GM18873 (cell line): Measurements from ENCODE around the gene MS4A10.
"Not testable (repeated sequence)": the region's sequence is repeated elsewhere in the genome, so short reads cannot be mapped to it uniquely, and the experiment has no call there.

Source experiments
- ATAC-seq: cut with Tn5 transposase; IDR thresholded peaks from one replicate; pipeline ENCODE4 v1.9.1; 2021; ENCODE audit warnings: mild to moderate bottlenecking, moderate library complexity, moderate number of reproducible peaks; ENCODE audit not compliant: unreplicated experiment, low FRiP score

The MS4A10 gene

DNA sequence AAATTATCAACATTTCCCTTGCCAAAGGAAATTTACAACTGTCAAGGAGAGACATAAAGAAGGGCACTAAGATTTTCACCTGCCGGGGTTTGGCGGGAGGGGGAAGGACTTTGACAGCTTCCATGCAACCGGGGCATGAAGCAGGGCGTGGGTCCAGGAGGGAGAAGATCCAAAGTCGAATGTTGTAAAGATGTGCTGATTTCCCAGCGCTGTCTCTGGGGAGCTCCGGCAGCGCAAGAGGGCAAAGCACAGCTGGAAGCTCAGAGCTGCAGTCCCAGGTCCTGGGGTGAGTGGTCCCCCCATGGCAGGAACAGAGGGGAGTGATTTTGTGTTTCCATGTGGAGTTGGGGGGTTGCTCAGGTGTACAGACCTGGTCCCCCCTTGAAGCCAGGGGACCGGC is at the start of gene MS4A10:
TSS of gene MS4A10 (plus strand) at position 198 of the 400 bp plus-strand sequence. CDS start 5,003 bp downstream, outside the sequence.
- no peak for ATAC-seq

DNA sequence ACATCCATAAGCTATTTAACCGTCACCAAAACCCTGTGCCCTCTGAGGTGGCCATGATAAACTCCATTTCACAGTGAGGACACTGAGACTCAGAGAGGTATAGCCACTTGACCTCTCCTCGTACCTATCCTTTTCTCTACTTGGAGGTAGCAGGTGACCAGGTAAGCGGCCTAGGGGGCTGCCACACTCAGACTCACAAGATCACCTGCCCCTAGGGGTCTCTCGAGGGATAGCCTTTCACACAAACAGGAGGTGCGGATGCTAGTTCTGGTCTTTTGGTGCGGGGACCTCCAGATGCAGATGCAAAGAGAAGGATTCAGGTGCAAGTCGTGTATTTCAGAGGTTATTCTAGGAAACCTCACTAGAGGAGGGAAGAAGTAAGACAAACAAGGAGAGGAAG is 46.0 kb upstream of the MS4A10 start:
- no peak for ATAC-seq

DNA sequence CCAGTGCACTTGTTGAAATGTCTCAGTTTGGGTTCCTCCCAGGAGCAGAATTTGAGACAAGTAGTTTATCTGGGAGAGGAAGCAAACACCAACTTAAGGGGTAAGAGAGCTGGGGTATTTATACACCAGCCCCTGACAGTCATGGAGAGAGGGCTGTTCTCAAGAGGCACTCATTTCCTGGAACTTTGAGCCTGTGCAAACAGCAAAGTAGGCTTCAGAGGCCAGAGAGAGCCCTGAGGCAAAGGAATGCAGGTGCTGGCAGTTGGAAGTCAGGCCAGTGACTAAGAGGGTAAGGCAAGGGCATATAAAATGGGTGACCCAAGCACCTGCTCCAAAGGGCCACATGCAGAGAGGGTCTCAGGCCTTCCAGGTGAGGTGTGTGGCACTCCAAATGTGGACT is 44.6 kb upstream of the MS4A10 start:
- no peak for ATAC-seq

DNA sequence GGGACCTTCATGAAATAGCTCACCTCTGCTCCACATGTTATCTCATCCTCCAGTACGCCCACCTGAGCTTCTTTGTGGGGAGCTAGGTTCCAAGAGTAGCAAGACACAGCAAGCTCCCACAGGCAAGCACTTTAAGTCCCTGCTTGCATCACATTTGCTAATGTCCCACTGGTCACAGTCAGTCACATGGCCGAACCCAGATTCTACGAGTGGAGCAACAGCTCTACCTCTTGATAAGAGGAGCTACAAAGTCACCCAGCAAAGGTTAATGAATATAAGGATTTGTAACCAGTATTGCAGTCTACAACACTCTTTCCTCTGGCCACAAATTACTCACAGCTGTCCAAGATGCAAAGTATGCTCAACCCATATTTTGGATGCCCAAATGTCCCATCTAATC is 43.7 kb upstream of the MS4A10 start:
- ATAC-seq, result no peak

DNA sequence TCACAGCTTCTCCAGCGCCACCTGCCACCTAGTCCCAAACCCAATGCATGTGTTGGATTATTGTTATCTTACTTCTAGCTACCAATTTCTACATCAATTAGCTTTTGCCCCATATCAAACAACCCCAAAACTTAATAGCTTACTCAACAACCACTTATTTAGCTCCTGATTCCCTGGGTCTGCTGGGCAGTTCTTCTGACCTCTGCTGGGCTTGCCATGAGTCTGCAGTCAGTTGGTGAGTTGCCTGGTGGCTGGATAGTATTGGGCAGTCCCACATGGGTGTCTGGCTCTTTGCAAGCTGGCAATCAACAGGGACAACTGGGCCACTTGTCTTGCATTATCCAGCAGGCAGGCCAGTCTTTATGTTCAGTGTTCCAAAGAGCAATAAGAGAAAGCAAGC is 42.1 kb upstream of the MS4A10 start:
- no peak for ATAC-seq

DNA sequence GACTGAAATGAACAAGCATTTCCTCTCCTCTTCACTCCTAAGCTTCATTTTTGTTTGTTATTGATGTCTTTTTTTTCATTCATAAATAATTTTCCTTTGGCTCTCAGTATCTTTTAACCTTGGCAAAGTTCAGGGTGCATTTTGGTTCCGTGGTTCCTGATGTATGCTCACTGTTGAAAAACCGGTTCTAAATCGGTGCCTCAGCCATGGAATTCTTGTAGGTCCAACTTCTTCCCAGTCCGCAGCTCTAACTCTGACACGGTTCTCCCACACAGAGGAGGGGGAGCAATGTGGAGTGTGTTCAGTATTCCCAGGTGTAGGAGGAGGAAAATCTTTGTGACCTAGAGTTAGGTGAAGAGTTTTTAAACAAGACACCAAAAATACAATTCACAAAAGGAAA is 41.0 kb upstream of the MS4A10 start:
- no peak for ATAC-seq

DNA sequence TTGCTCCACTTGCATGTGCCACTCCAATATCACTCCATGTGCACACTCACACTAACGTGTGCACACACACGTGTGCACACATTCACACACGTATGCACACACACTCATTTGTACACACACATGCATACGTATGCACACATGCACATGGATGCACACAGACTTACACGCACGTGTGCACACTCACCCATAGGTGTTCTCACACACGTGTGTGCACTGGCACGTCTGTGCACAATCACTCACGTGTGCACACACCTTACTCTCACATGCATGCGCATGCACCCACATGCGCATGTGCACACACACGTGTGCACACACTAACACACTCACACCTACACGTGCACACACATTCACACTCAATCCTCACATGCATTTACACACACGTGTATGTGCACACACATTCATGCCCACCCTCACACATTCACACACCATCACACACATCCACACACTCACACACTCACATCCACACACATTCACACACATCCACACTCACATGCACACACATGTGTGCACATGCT is 37.7 kb upstream of the MS4A10 start:
- no peak for ATAC-seq

DNA sequence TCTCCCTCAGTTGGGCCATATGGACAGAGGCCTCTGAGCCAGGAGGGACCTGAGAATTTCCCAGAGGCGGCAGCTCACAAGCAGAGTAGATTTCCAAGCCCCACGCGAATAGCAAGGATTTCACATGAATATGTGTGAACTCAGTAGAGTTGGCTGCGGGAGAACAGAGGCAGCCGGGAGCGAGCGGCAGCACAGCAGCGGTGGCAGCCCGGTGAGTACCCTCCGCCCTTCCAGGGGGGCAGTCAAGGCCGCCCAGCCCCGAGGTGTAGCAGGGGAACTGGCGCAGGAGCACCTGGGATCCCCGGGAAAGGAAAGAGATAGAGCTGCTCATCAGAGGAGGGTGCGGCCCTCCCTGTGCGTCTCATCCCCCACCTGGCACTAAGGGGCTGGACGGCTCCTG is 36.9 kb upstream of the MS4A10 start:
- no peak for ATAC-seq

DNA sequence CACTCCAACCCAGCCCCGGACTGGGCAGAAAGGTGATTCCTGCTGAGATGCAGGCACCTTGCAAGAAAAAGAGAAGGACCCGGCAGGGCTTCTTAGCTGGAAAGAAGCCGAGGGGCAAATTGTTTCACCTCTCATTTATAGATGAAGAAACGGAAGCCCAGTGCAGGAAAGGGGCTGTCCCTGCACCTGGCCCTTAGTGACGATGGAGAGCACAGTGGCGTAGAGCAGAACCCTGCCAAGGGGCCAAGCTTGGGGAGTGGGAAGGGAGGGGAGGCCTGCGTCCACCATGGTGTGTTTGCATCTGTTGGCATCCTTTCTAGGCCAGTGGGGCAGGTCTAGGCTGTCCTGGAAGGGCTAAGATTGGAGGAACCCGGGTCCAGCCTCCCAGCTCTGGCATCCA is 36.3 kb upstream of the MS4A10 start:
- no peak for ATAC-seq

DNA sequence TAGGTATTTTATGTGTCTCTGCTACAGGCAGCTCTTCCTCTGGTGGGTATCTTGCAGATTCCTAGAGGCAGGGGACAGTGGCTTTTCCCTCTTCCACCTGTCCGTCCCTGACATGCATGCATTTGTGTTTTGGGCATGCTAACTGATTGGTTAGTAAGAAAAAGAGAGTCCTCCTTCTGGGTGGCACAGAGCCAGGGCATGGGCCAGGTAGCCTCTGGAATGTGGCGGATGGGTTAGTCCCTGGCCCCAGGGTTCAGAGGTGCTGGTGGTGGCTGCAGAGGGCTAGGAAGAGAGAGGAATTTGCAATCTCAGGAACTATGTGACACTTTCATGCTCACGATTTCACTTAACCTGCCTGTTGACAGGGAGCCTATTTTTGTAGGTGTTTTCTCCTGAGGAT is 34.2 kb upstream of the MS4A10 start:
- ATAC-seq, result no peak

DNA sequence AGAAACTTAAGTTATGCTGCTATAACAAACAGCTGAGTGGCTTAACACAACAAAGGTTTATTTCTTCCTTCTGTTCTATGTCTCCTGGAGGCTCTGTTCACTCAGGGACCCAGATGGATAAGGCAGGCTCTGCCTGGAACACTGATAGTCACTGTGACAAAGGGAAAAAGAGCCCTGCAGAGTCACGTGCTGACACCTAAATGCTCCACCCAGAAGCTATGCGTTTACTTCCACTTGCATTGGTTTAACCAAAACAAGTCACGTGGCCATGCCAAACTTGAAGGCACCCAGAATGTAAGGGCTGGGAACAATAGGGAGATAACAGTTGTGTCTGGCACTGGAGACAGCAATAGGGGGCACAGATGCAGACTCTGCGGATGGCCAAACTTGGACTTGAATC is 31.8 kb upstream of the MS4A10 start:
- ATAC-seq, result no peak

DNA sequence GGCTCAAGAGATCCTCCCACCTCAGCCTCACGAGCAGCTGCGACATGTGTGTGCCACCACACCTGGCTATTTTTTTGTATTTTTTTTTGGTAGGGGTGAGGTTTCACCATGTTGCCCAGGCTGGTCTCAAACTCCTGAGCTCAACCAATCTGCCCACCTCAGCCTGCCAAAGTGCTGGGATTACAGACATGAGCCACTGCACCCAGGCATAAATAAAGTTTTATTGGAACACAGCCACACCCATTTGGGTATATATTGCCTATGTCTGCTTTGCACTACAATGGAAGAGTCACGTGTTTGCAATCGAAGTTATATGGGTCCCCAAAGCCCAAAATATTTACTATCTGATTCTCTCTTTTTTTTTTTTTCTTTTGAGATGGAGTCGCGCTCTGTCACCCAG is 30.2 kb upstream of the MS4A10 start:
- ATAC-seq, result no peak

DNA sequence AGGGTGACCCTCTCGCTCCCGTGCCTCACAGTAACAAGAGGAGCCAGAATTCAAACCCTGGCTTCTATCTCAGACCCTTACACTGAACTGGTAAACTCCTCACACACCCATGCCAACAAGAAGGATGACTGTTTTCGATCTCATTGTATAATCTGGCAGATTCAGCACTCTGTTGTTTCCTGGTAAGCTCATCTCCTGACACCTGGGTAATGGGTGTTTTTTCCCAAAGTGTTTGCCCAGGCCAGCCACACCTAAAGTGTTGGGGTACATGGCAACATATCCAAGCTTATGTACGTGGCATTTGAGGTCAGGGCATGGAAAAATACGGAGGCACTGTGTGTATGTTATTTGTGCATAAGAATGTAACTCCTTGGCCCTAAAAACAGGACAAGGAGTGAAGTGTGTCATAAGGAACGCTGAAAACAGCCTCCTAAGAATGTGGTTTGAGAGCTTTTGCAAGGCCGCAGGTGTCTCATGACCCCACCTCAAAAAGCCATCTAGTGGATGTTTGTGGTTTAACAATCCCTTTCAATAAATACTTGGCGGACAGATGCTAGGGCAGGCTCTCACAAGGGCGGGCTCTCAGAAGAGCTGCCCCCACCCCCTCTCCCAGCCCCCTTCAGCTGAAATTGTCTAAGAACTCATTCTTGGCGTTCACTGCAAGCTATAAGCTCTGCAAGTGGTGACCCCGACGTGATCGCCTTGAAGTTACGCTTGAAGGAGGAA is 28.7 kb upstream of the MS4A10 start, which contains the start of gene MS4A15:
TSS of gene MS4A15 (plus strand) at position 561 of the 726 bp plus-strand sequence. CDS start 6,867 bp downstream, outside the sequence.
- no peak for ATAC-seq

DNA sequence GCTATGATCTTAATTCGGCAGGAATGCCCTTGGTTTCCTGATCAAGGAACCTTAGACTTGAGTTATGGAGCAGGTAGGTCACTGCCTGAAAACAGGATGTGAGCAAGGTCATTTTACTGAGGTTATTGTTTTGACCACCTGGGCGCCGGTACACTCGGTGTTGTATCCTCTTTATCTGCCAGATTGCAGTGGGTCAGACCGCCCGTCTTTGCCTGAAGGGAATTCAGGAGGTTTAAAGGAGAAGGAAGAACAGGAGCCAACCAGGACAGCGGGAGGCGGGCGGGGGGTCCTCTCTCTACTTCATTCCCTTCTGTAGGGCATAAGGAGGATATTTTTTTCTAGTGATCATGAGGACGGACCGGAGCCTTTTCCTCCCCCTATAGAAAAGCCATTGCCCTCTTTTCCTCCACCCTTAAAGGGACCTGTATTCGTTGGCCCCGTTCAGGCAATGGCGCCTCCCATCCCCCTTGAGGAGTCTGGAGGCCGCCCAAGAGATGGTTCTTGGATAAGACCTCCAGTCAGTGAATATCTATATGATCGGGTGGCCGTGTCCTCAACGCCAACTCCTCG is 27.8 kb upstream of the MS4A10 start:
- no peak for ATAC-seq

DNA sequence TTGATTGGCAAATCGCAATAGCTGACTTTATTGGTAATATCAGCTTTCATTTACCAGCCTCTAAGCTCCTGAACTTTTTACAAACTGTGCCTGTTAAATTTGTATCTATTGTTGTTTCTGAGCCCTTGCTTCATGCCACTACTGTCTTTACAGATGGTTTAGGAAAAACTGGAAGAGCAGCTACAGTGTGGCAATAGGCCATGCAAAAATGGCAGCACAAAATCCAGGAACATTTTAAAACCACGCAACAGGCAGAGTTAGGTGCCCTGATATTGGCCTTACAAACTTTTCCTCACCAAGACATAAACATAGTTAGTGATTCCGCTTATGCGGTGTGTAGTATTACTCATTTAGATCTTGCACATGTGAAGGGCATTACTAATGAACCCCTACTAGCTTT is 26.5 kb upstream of the MS4A10 start:
- ATAC-seq, result not testable (repeated sequence)

DNA sequence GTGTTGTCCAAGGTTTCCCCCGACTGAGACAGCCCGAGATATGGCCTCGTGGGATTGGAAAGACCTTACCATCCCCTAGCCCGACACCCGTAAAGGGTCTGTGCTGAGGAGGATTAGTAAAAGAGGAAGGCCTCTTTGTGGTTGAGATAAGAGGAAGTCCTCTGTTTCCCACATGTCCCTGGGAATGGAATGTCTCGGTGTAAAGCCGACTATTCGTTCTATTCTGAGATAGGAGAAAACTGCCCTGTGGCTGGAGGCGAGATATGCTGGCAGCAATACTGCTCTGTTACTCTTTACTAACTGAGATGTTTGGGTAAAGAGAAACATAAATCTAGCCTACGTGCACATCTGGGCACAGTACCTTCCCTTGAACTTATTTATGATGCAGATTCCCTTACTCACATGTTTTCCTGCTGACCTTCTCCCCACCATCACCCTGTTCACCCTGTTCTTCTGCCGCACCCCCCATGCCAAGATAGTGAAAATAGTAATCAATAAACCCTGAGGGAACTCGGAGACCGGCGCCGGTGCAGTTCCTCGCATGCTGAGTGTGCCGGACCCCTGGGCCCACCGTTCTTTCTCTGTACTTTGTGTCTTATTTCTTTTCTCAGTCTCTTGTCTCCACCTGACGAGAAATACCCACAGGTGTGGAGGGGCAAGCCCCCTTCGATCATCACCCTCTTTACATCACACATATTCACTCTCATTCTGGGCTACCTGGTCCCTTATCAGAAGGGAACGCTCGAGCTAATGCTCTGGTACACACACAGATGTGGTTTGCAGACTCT is 25.5 kb upstream of the MS4A10 start:
- not testable (repeated sequence) for ATAC-seq

DNA sequence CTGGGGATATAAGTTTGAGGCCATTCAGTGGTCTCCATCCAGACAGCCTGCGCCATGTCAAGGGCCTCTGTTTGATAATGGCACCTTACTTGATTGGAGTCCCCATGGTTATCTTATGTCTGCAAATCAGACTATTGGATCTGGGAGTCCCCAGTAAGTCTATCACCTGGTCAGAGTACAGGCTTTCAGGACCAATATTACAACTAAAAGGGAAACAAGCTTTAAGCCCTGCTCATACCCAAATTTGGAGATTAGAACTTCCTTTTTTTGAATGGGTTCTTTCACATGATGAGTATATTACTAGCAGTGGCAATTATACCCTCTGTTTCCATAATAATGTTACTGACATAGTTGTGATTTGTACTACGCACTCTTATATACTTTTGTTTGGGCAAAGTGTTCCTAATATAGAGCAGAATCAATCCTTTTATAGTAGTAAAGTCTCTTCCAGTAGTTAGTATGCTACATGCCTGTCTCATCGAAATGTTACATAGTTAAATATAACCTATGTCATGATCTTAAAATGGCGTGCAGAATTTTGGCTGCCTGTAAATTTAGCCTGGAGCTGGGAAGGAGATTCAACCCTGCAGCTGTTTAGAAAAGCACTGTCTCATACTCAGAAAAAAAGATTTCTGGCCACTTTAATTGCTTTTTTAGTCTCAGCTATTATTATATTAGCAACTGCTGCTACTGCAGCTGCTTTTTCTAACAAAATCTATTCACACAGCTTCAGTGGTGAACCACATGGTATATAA is 23.5 kb upstream of the MS4A10 start:
- ATAC-seq, result peak; percentile 27

DNA sequence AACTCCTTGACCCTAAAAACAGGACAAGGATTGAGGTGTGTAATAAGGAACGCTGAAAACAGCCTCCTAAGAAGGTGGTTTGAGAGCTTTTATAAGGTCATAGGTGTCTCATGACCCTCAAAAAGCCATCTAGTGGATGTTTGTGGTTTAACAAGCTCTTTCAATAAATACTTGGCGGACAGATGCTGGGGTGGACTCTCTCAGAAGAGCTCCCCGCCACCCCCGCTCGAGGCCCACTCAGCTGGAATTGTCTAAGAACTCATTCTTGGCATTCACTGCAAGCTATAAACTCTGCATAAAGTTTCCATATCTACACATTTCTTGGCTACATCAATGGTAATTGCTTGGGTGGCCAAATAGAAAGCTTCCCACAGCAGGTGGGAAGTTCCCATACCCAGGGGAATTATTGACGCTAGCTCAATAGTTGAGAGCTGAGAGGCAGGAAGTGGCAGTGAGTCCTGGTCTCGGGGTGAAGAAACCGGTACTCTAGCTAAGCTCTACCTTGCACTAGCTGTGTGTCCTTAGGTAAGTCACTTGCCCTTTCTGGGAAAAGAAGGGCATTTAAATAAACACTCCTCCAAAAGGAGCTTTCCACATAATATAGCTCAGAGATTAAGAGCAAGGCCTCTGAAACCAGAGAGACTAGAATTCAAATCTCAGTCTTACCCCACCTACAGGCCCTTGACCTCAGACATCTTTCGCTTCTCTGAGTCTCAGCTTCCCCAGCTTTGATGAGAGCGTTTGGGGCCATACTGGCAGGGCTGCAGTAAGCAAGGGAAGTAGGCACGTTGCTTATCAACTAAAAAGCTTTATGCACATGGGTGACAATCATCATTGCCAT is 22.1 kb upstream of the MS4A10 start:
- ATAC-seq, result peak; percentile 69

DNA sequence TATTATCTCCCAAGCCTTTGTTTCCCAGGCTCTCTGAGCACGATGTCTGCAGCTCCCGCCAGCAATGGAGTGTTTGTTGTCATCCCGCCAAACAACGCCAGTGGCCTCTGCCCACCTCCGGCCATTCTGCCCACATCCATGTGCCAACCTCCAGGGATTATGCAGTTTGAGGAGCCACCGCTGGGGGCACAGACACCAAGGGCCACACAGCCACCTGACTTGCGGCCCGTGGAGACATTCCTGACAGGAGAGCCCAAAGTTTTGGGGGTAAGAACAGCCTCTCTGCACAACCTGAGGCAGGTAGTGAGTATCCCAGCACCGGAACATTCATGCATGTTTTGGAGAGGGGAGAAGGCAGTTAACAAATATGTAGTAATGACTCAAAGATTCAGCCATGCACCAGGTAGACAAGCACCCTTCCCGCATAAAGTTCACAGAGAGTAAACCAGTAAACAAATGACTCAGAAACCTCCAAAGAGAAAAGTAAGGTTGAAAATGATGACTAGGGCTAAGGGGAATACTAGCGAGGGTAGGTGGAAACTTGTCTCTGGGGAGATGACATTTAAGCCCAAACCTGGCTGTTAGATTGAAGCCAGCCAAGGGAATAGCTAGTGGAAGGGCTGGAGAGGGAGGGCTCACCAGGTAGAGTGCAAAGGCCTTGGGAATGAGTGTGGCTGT is 21.3 kb upstream of the MS4A10 start:
- ATAC-seq, result no peak
